Measurements from ENCODE around the gene SCFD2. TPM values are rescaled to one million over a fixed set of nuclear protein-coding genes. Genes with fewer than 3 reads are reported as not detected.
"Not testable (repeated sequence)": the region's sequence is repeated elsewhere in the genome, so short reads cannot be mapped to it uniquely, and the experiment has no call there.

The SCFD2 gene
- total and polyA plus RNA-seq, 2 experiments from 2014 or later: 13.2 to 15.9 TPM

- Histone ChIP-seq H3K36me3 (no peaks in the 10 kb centered on the region), H3K4me1 (ENCODE audit: low read depth) (no peaks in the 10 kb centered on the region), H3K4me3 (no peak overlapping the region), H3K27me3 (no peaks in the 10 kb centered on the region), H3K27ac (no peak overlapping the region), H3K9me3 (ENCODE audit: low read depth) (no peaks in the 10 kb centered on the region)
- TF ChIP-seq, protein P1, sequence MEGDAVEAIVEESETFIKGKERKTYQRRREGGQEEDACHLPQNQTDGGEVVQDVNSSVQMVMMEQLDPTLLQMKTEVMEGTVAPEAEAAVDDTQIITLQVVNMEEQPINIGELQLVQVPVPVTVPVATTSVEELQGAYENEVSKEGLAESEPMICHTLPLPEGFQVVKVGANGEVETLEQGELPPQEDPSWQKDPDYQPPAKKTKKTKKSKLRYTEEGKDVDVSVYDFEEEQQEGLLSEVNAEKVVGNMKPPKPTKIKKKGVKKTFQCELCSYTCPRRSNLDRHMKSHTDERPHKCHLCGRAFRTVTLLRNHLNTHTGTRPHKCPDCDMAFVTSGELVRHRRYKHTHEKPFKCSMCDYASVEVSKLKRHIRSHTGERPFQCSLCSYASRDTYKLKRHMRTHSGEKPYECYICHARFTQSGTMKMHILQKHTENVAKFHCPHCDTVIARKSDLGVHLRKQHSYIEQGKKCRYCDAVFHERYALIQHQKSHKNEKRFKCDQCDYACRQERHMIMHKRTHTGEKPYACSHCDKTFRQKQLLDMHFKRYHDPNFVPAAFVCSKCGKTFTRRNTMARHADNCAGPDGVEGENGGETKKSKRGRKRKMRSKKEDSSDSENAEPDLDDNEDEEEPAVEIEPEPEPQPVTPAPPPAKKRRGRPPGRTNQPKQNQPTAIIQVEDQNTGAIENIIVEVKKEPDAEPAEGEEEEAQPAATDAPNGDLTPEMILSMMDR (IDR thresholded peaks at IDR 0.05; ENCODE audit: low read depth, low read length): no peak
- peak in 1 of 2 donors; percentile 14 for DNase-seq (ENCODE audit: low read depth in 1 of 2, low spot score in 1 of 2)
These were observed 92.1 kb downstream of the SCFD2 start for GRCh38 chr4:53273726-53274125.

GRCh38 chr4:53267026-53267425 lies 98.8 kb downstream of the SCFD2 start:
- TF ChIP-seq, protein P1 (IDR thresholded peaks at IDR 0.05; ENCODE audit: low read depth, low read length): no peak

GRCh38 chr4:53255986-53256385 lies 109.9 kb downstream of the SCFD2 start:
- not testable (repeated sequence) for H3K27ac ChIP-seq; DNase-seq (ENCODE audit: low read depth in 1 of 2, low spot score in 1 of 2); H3K27me3 ChIP-seq

More at GRCh38 chr4:53267026-53267425, 98.8 kb downstream of the SCFD2 start:
- no peaks in the 10 kb centered on the region for H3K27me3 ChIP-seq
- H3K9me3 ChIP-seq (ENCODE audit: low read depth): no peaks in the 10 kb centered on the region
- H3K4me3 ChIP-seq: no peak overlapping the region
- no peak for DNase-seq (ENCODE audit: low read depth in 1 of 2, low spot score in 1 of 2)
- H3K36me3 ChIP-seq: no peaks in the 10 kb centered on the region
- no peak overlapping the region for H3K27ac ChIP-seq
- no peaks in the 10 kb centered on the region for H3K4me1 ChIP-seq (ENCODE audit: low read depth)

DNA sequence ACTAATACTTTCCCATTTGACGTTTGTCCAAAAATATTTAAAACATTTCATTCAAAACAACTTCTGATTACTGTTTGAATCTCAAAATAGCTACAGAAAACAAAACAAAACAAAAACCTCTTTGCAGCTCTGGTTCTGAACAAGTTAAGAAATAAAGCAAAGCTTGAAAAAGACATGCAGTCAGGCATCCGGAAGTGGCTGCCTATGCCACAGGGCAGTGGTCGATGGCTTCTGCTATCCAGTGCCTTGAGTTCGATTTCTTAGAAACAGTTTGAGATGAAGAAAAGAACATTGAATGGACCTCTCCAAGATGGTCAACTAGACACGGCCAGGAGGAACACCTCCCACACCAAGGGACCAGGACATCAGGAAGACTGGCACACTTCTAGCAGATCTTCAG lies 125.3 kb downstream of the SCFD2 start:
- no peaks in the 10 kb centered on the region for H3K27me3 ChIP-seq
- TF ChIP-seq, protein P1 (IDR thresholded peaks at IDR 0.05; ENCODE audit: low read depth, low read length): no peak
- H3K4me3 ChIP-seq: no peak overlapping the region
- H3K4me1 ChIP-seq (ENCODE audit: low read depth): no peaks in the 10 kb centered on the region
- no peaks in the 10 kb centered on the region for H3K9me3 ChIP-seq (ENCODE audit: low read depth)
- DNase-seq (ENCODE audit: low read depth in 1 of 2, low spot score in 1 of 2): no peak
- no peak overlapping the region for H3K27ac ChIP-seq
- no peaks in the 10 kb centered on the region for H3K36me3 ChIP-seq

More at GRCh38 chr4:53255986-53256385, 109.9 kb downstream of the SCFD2 start:
- not testable (repeated sequence) for H3K4me1 ChIP-seq (ENCODE audit: low read depth); H3K36me3 ChIP-seq; H3K4me3 ChIP-seq; H3K9me3 ChIP-seq (ENCODE audit: low read depth)

DNA sequence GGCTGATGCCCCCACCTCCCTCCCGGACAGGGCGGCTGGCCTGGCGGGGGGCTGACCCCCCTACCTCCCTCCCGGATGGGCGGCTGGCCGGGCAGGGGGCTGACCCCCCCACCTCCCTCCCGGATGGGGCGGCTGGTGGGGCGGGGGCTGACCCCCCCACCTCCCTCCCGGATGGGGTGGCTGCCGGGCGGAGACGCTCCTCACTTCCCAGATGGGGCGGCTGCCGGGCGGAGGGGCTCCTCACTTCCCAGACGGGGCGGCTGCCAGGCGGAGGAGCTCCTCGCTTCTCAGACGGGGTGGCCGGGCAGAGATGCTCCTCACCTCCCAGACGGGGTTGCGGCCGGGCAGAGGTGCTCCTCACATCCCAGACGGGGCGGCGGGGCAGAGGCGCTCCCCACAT lies 127.5 kb downstream of the SCFD2 start:
- H3K4me3 ChIP-seq; DNase-seq (ENCODE audit: low read depth in 1 of 2, low spot score in 1 of 2); H3K27me3 ChIP-seq; H3K4me1 ChIP-seq (ENCODE audit: low read depth); H3K9me3 ChIP-seq (ENCODE audit: low read depth); H3K27ac ChIP-seq; H3K36me3 ChIP-seq: not testable (repeated sequence)

DNA sequence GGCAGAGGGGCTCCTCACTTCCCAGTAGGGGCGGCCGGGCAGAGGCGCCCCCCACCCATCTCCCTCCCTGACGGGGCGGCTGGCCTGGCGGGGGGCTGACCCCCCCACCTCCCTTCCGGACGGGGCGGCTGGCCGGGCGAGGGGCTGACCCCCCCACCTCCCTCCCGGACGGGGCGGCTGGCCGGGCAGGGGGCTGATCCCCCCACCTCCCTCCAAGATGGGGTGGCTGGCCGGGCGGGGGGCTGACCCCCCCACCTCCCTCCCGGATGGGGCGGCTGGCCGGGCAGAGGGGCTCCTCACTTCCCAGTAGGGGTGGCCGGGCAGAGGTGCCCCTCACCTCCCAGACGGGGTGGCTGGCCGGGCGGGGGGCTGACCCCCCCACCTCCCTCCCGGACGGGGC lies 128.1 kb downstream of the SCFD2 start:
- H3K4me3 ChIP-seq; H3K9me3 ChIP-seq (ENCODE audit: low read depth); H3K4me1 ChIP-seq (ENCODE audit: low read depth): not testable (repeated sequence)

DNA sequence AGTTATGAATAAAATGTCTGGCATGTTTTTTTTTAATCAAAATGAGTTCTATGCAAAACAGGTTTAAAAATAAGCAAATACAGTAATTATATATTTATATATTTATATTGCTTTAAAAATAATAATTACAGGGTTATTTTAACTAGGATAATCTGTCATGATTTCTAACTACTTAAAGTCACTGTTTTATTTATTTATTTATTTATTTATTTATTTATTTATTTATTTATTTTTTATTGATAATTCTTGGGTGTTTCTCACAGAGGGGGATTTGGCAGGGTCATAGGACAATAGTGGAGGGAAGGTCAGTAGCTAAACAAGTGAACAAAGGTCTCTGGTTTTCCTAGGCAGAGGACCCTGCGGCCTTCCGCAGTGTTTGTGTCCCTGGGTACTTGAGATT lies 129.2 kb downstream of the SCFD2 start:
- DNase-seq (ENCODE audit: low read depth in 1 of 2, low spot score in 1 of 2); H3K4me1 ChIP-seq (ENCODE audit: low read depth); H3K36me3 ChIP-seq; H3K27ac ChIP-seq; H3K9me3 ChIP-seq (ENCODE audit: low read depth); H3K27me3 ChIP-seq; H3K4me3 ChIP-seq: not testable (repeated sequence)

More for the DNA sequence above, 128.1 kb downstream of the SCFD2 start:
- H3K27me3 ChIP-seq; H3K36me3 ChIP-seq; H3K27ac ChIP-seq; DNase-seq (ENCODE audit: low read depth in 1 of 2, low spot score in 1 of 2): not testable (repeated sequence)

DNA sequence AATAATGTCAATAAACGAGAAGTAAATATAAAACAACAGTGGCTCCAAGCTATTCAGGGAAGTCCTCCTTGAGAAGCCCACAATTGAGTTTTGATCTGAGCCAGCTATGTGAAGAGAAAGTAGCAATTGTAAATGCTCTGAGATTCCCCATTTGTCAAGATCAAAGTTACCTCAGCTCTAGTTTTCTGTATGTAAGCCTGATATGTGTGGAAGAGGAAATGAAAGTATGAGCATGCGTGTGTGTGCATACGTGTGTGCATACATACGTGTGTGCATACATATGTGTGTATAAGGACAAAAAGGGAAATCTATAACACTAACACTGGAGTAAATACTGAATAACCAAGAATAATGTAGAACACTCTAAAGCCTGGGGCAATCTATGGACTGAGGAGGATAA lies 130.3 kb downstream of the SCFD2 start:
- Histone ChIP-seq H3K36me3 (no peaks in the 10 kb centered on the region), H3K4me3 (no peak overlapping the region), H3K27ac (no peak overlapping the region), H3K27me3 (no peaks in the 10 kb centered on the region), H3K9me3 (ENCODE audit: low read depth) (no peaks in the 10 kb centered on the region), H3K4me1 (ENCODE audit: low read depth) (no peaks in the 10 kb centered on the region)
- no peak for DNase-seq (ENCODE audit: low read depth in 1 of 2, low spot score in 1 of 2)
- TF ChIP-seq, protein P1 (IDR thresholded peaks at IDR 0.05; ENCODE audit: low read depth, low read length): no peak

All from cardiac muscle cell (in vitro differentiated cells and primary cell).